ENCODE measurements around the gene ATP2A3. TPM values are rescaled to one million over a fixed set of nuclear protein-coding genes. Genes with fewer than 3 reads are reported as not detected.

Gene ATP2A3
- total RNA-seq, 1 experiment from 2014 or later = 13.3 TPM

DNA sequence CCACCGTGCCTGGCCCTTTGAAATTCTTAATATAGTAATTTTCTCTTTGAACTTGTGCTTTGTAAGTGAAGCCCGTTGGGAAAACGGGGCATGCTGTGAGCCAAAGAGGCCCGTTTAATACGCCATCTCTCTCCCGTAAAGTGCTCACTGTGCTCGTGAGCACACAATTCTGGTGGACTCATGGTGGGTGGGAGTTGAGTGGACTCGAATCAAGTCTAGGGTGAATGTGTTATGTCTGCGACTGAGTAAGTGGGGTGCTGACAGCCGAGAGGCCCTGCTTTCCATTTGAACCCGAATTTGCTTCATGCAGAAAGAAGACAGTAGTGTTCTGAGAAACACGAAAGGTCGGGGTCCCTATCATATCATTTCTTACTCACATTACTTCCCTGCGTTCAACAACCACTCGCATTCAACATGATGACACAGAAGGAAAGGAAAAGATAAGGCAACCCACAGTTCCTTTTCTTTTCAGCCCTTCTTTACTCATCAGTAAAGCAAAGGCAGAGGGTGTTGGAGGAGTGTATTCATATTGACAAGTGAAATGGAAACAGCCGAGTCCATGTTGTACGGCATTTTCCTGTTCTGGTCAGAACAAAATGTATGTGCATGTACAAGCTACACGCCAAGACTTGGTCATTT lies 4.8 kb upstream of the ATP2A3 start:
- no peak overlapping the region for H3K14ac ChIP-seq (ENCODE audit: insufficient read depth, low read length)
- no peak overlapping the region for H2BK15ac ChIP-seq (ENCODE audit: low read depth, low read length)
- no peak for DNase-seq
- no peak overlapping the region for H2AK5ac ChIP-seq (ENCODE audit: insufficient read length, low read length)
- H2BK5ac ChIP-seq (ENCODE audit: insufficient read length, low read length) = no peak overlapping the region
- H3K79me2 ChIP-seq (ENCODE audit: insufficient read depth, low read length) = no peaks in the 10 kb centered on the region
- no peak overlapping the region for H3K4me3 Mint-ChIP-seq
- no peak overlapping the region for H3K4me2 ChIP-seq (ENCODE audit: insufficient read depth, insufficient read length, low read length)
- no peaks in the 10 kb centered on the region for H3K9me3 ChIP-seq (ENCODE audit: control insufficient read depth, low read depth, low read length)
- no peak overlapping the region for H3K9ac ChIP-seq (ENCODE audit: extremely low read depth, insufficient read length, low read length)
- H3K4me1 ChIP-seq (ENCODE audit: insufficient read depth, low read length) = no peaks in the 10 kb centered on the region; the same call in 1 of the 2 replicates
- H3K9me3 Mint-ChIP-seq = no peaks in the 10 kb centered on the region; a peak in 2 of 5 replicates
- H3K56ac ChIP-seq (ENCODE audit: insufficient read length, low read depth, low read length) = no peak overlapping the region
- H4K8ac ChIP-seq (replicated peaks; ENCODE audit: insufficient read length, low read depth, low read length) = no peak overlapping the region
- H2BK20ac ChIP-seq (ENCODE audit: low read depth, low read length, poor library complexity, severe bottlenecking) = no peak overlapping the region
- peaks cover 14 to 22% of the 10 kb centered on the region in 2 experiments for H3K4me1 Mint-ChIP-seq
- no peaks in the 10 kb centered on the region for H3K79me1 ChIP-seq (ENCODE audit: insufficient read depth, low read depth, low read length, poor library complexity, severe bottlenecking)
- peaks cover 6% of the 10 kb centered on the region for H3K27me3 Mint-ChIP-seq (ENCODE audit: low read depth)
- no peak overlapping the region; a peak in 1 of 7 replicates for H3K27ac Mint-ChIP-seq
- no peak overlapping the region for H2BK120ac ChIP-seq (ENCODE audit: low read depth, low read length, poor library complexity, severe bottlenecking)
- H3T11ph ChIP-seq (ENCODE audit: low read length) = no peak overlapping the region
- WGBS (ENCODE audit: extremely low coverage, insufficient read length, low lambda C conversion rate) = no CpG with 5 or more reads among the region's 18 CpGs
- H3K23me2 ChIP-seq (ENCODE audit: insufficient read length, low read depth, low read length, poor library complexity, severe bottlenecking) = peaks cover 3% of the 10 kb centered on the region
- H3K36me3 Mint-ChIP-seq (ENCODE audit: insufficient read depth in 1 of 3, low read depth in 3 of 3) = no peaks in the 10 kb centered on the region
- no peak overlapping the region for H4K5ac ChIP-seq (ENCODE audit: insufficient read length, low read depth, low read length)
- H3K27ac ChIP-seq (ENCODE audit: insufficient read length, low read depth, low read length) = no peak overlapping the region
- H4K91ac ChIP-seq (ENCODE audit: insufficient read length, low read depth, low read length) = no peak overlapping the region
- no peaks in the 10 kb centered on the region for H3K27me3 ChIP-seq (ENCODE audit: insufficient read depth, low read length)
- H3K18ac ChIP-seq (ENCODE audit: insufficient read length, low read depth, low read length) = no peak overlapping the region
- H2AFZ ChIP-seq (ENCODE audit: low read length) = no peak overlapping the region
- no peak overlapping the region for H3K4ac ChIP-seq (ENCODE audit: low read depth, low read length)
- TF ChIP-seq, protein P1, sequence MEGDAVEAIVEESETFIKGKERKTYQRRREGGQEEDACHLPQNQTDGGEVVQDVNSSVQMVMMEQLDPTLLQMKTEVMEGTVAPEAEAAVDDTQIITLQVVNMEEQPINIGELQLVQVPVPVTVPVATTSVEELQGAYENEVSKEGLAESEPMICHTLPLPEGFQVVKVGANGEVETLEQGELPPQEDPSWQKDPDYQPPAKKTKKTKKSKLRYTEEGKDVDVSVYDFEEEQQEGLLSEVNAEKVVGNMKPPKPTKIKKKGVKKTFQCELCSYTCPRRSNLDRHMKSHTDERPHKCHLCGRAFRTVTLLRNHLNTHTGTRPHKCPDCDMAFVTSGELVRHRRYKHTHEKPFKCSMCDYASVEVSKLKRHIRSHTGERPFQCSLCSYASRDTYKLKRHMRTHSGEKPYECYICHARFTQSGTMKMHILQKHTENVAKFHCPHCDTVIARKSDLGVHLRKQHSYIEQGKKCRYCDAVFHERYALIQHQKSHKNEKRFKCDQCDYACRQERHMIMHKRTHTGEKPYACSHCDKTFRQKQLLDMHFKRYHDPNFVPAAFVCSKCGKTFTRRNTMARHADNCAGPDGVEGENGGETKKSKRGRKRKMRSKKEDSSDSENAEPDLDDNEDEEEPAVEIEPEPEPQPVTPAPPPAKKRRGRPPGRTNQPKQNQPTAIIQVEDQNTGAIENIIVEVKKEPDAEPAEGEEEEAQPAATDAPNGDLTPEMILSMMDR (conservative IDR thresholded peaks at IDR 0.05) = no peak
- H3K23ac ChIP-seq (ENCODE audit: insufficient read length, low read depth, low read length) = no peak overlapping the region
- no peaks in the 10 kb centered on the region for H4K20me1 ChIP-seq (ENCODE audit: control insufficient read depth, insufficient read depth, insufficient read length)
- no peak overlapping the region for H2BK12ac ChIP-seq (ENCODE audit: insufficient read length, low read depth, low read length)

All from H9 (cell line).